Body of pancreas (tissue), 4 donors: ENCODE data around the gene MRGPRD. TPM values are rescaled to one million over a fixed set of nuclear protein-coding genes. Genes with fewer than 3 reads are reported as not detected.

Source experiments
- ATAC-seq: fragments of 150-250 bp; one replicate; pipeline ENCODE4 v1.9.1; 2016
- DNase-seq, 4 donors: peaks; one replicate each; pipeline ENCODE4 v3.0.0-alpha.2; 2019
- H3K27ac ChIP-seq, 4 donors: fragments of 200-600 bp; sonication (generic); 1 replicate in 3 of 4; 2 replicates in 1 of 4; pipeline versions ENCODE4 v1.5.1 to v1.6.1; 2016 to 2019; ENCODE audit warnings: mild to moderate bottlenecking in 1 of 4, mixed read lengths in 1 of 4, moderate library complexity in 1 of 4
- H3K27me3 ChIP-seq, 2 donors: fragments of 200-600 bp; sonication (generic); one replicate each; pipeline ENCODE4 v1.6.0; 2016; ENCODE audit warnings: mild to moderate bottlenecking in 1 of 2
- H3K36me3 ChIP-seq, 2 donors: fragments of 200-600 bp; sonication (generic); replicated peaks in 1 of 2; 2 replicates each; pipeline ENCODE4 v1.5.1; 2016; ENCODE audit warnings: low read depth in 2 of 2; ENCODE audit not compliant: insufficient read depth in 1 of 2
- H3K4me1 ChIP-seq: fragments of 200-600 bp; sonication (generic); one replicate; pipeline ENCODE4 v1.6.0; 2016
- H3K4me3 ChIP-seq, 2 donors: fragments of 200-600 bp; sonication (generic); 1 replicate in 1 of 2; 2 replicates in 1 of 2; pipeline ENCODE4 v1.5.1; 2016 to 2019
- H3K9me3 ChIP-seq, 3 donors: fragments of 200-600 bp; sonication (generic); 1 replicate in 2 of 3; 2 replicates in 1 of 3; pipeline ENCODE4 v1.5.1; 2016
- CTCF ChIP-seq, 7 experiments: fragments of 450-650 bp in 4 of 7; fragments of 200-600 bp in 3 of 7; sonication (generic) in 3 of 7; IDR thresholded peaks; one replicate each; pipeline ENCODE4 v1.5.1; 2016 to 2019; ENCODE audit warnings: antibody characterized with exemption in 7 of 7
- POLR2A ChIP-seq, 3 donors: fragments of 450-650 bp; IDR thresholded peaks; one replicate each; pipeline ENCODE4 v1.6.1; 2016; ENCODE audit warnings: antibody characterized with exemption in 3 of 3, mild to moderate bottlenecking in 2 of 3
- WGBS, 2 donors: methylation state at CpG; one replicate each; pipeline ENCODE4 v1.1.5; 2017; 5-methylcytosine and 5-hydroxymethylcytosine counted together
- intact Hi-C: fragments of 100-400 bp; cut with DNase I; formaldehyde crosslinking; loops from one replicate; pipeline ENCODE4 v1.15.1; 2023
- total RNA-seq, 2 donors: library from RNA; depleted of rRNA; stranded (reverse); fragments of >200 nt; gene quantifications; one replicate each; pipeline ENCODE4 v1.1.0, GENCODE V29; 2016

MRGPRD gene
- total RNA-seq, 2 donors from 2014 or later, result not detected

- H3K9me3 ChIP-seq, result no peaks in the 10 kb centered on the region
- no peak overlapping the region for H3K27ac ChIP-seq
- no peak for TF ChIP-seq POLR2A (IDR thresholded peaks at IDR 0.05)
- TF ChIP-seq CTCF (IDR thresholded peaks at IDR 0.05), result no peak
- no peak for ATAC-seq
- H3K36me3 ChIP-seq, result peaks cover 0 to 8% of the 10 kb centered on the region in 2 donors
- 85 to 94% methylated on average over 8 to 17 of the region's 17 CpGs for WGBS, 2 donors
- no peak for DNase-seq
- intact Hi-C loops, result no loop called here
- no peaks in the 10 kb centered on the region for H3K4me1 ChIP-seq
- no peaks in the 10 kb centered on the region for H3K27me3 ChIP-seq
- no peak overlapping the region for H3K4me3 ChIP-seq
Observed at GRCh38 chr11:68938816-68939582, 41.8 kb downstream of the MRGPRD start.

- Histone ChIP-seq H3K27me3 (no peaks in the 10 kb centered on the region), H3K27ac (no peak overlapping the region), H3K4me1 (no peaks in the 10 kb centered on the region), H3K9me3 (no peaks in the 10 kb centered on the region), H3K4me3 (no peak overlapping the region), H3K36me3 (peaks cover 0 to 8% of the 10 kb centered on the region in 2 donors)
- TF ChIP-seq POLR2A (IDR thresholded peaks at IDR 0.05) (no peak), CTCF (IDR thresholded peaks at IDR 0.05) (no peak)
- WGBS, 2 donors, result 78 to 91% methylated on average over 18 of the region's 18 CpGs
- ATAC-seq, result no peak
- intact Hi-C loops, result no loop called here
- DNase-seq, result peak in 1 of 4 donors; percentile 13
Observed at GRCh38 chr11:68938088-68938487, 42.7 kb downstream of the MRGPRD start.

GRCh38 chr11:68936676-68937620 is 43.8 kb downstream of the MRGPRD start:
- TF ChIP-seq CTCF (IDR thresholded peaks at IDR 0.05) (no peak), POLR2A (IDR thresholded peaks at IDR 0.05) (no peak)
- no peaks in the 10 kb centered on the region for H3K27me3 ChIP-seq
- H3K4me3 ChIP-seq, result no peak overlapping the region
- no peak overlapping the region for H3K27ac ChIP-seq
- no peaks in the 10 kb centered on the region for H3K4me1 ChIP-seq
- ATAC-seq (no peak), DNase-seq (no peak)
- no peaks in the 10 kb centered on the region for H3K9me3 ChIP-seq
- intact Hi-C loops, result no loop called here
- 88 to 92% methylated on average over 14 to 26 of the region's 29 CpGs for WGBS, 2 donors
- peaks cover 0 to 8% of the 10 kb centered on the region in 2 donors for H3K36me3 ChIP-seq

GRCh38 chr11:68936358-68936636 is 44.5 kb downstream of the MRGPRD start:
- no peaks in the 10 kb centered on the region for H3K4me1 ChIP-seq
- intact Hi-C loops, result no loop called here
- no peaks in the 10 kb centered on the region for H3K9me3 ChIP-seq
- H3K4me3 ChIP-seq, result no peak overlapping the region
- H3K27me3 ChIP-seq, result no peaks in the 10 kb centered on the region
- DNase-seq (no peak), ATAC-seq (no peak)
- no peak overlapping the region for H3K27ac ChIP-seq
- peaks cover 0 to 8% of the 10 kb centered on the region in 2 donors for H3K36me3 ChIP-seq
- WGBS, 2 donors, result 95 to 98% methylated on average over 9 to 10 of the region's 10 CpGs
- TF ChIP-seq CTCF (IDR thresholded peaks at IDR 0.05) (no peak), POLR2A (IDR thresholded peaks at IDR 0.05) (no peak)
